Fibroblast of the conjunctiva (primary cell): Measurements from ENCODE around the gene IRGM.
A peak's percentile ranks its signal among the peaks of the same experiment; 100 is the strongest.
"Not testable (repeated sequence)": the region's sequence is repeated elsewhere in the genome, so short reads cannot be mapped to it uniquely, and the experiment has no call there.

Experiments used
- DNase-seq: peaks from one replicate; pipeline ENCODE4 v3.0.0-alpha.2; 2010; ENCODE audit warnings: low read depth

The IRGM gene, protein sequence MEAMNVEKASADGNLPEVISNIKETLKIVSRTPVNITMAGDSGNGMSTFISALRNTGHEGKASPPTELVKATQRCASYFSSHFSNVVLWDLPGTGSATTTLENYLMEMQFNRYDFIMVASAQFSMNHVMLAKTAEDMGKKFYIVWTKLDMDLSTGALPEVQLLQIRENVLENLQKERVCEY

DNA sequence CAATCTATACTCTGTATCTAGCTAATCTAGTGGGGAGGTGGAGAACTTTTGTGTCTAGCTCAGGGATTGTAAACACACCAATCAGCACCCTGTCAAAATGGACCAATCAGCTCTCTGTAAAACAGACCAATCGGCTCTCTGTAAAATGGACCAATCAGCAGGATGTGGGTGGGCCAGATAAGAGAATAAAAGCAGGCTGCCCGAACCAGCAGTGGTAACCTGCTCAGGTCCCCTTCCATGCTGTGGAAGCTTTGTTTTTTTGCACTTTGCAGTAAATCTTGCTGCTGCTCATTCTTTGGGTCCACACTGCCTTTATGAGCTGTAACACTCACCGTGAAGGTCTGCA lies at the start of gene IRGM:
Gene IRGM, plus strand, starts transcription at position 214 of the 346 bp plus-strand sequence. CDS start 1,603 bp downstream, outside the sequence.
- not testable (repeated sequence) for DNase-seq

DNA sequence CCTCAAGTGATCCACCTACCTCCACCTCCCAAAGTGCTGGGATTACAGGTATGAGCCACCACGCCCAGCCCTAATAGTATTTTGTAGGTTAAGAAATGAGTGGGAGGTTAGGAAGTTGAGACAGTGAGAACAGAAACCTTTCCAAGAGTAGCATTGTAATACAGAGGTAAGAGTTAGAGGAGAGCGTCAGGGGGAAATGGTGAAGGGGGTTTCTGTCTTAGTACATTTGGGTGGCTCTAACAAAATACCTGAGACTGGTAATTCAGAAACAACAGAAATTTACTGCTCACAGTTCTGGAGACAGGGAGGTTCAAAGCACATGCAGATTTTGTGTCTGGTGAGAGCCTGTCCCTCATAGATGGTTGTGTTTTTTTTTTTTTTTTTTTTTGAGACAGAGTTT lies 48.9 kb upstream of the IRGM start:
- no peak for DNase-seq

DNA sequence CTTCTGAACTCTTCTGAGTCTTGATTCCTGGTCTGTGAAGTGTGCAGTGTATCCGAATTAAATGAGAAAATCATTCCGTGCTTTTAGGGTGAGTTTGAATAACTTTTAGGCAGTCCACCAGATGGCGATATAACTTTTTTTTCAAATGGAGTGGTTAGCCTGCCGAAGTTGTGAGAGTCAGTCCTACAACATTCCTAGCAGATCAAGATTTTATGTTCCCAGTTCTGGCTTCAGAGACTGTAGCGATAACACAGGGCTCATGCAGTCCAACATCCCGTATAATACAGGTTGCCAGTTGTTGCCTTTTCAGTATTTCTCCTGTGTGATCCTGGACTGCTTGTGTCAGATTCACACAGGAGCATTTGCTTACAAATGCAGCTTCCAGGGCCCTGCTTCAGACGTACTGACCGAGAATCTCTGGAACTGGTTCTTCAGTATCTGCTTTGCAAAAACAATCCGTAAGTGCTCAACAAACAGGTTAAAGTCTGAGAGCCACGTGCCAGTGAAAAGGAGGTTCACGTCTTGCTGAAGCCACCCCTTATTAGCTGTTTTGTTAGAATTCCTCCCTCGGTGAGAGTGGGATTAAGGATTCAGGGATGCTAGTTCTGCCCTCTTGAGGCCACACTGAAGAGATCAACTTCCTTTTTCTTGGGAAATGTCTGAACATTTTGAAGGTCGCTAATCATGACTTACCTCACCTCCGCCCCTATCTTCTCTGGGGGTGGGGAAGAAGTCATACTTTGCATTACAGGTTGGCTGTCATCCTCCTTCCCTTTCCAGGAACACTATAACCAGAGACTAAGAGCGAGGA lies 45.0 kb upstream of the IRGM start:
- no peak for DNase-seq

DNA sequence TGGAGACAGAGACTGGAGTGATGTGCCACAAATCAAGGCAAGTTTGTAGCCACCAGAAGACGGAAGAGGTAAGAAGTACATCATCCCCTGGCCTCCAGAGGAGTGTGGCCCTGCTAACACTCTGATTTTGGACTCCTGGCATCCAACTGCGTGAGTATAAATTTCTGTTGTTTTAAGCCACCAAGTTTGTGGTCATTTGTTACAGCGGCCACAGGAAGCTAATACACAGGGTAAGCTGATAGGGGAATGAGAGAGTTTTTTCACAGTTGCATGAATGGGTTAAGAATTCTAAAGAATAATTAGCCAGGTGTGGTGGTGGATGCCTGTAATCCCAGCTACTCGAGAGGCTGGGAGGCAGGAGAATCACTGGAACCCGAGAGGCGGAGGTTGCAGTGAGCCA lies 41.9 kb upstream of the IRGM start:
- no peak for DNase-seq

DNA sequence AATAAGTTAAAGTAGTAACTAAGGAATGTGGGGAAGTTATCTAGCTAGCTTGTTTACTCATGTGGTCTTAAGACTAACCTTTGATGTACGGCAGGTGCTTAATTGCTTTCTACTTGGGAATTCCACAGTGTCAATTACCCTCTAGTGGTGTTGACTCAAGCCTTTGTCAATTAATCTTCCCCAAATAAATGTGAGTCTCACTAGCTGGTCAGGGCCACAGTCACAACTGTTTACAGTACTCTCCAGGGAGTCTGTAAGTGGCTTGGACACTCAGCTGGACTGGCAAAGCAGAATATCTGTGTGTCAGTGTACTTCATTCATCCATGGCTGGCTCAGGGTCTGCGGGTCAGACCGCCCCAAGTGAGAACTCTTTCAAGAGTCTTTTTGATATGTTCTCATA lies 37.0 kb upstream of the IRGM start:
- no peak for DNase-seq

DNA sequence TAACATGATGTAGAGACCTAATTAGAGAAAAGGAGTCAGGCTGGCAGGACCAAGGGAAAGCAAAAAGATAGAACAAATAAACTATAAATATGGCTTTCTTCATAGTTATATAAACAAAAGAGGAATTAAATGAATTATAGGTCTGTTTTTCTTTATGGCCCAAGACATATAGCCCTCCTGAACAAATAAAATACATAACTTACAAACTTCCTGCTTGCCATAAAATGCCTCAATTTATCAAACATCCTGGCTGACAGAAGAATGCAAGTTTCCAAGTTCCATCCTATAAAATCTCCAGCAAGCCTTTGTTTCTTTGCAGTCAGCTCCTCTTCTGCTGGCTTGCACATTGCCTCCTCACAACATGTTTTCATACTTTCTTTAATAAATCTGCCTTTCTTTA lies 31.3 kb upstream of the IRGM start:
- DNase-seq, result no peak

DNA sequence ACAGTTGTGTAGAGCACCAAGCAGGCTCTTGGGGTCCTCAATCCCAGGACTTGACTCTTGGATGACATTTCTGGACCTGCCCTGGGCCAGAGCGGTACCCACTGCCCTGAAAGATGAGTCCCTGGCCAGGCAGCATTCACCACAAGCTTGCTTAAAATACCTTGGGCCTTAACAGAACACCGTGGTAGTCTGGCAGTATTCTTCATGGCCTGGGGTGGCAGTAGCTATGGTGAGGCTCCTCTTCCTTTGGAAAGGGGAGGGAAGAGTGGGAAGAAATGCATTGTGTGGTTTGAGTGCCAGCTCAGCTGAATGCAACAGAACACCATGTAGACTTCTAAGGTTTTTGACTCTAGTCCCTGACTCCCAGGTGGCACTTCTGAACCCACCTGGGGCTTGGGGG lies 29.4 kb upstream of the IRGM start:
- no peak for DNase-seq

DNA sequence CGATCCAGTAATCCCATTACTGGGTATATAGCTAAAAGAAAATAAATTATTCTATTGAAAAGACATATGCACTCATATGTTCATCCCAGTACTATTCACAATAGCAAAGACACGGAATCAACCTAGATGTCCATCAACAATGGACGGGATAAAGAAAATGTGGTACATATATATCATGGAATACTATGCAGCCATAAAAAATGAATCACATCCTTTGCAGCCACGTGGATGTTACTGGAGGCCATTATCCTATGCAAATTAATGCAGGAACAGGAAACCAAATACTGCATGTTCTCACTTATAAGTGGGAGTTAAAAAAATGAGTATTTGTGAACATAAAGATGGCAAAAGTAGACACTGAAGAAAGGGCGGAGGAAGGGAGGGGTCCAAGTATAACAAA lies 16.6 kb upstream of the IRGM start:
- no peak for DNase-seq

DNA sequence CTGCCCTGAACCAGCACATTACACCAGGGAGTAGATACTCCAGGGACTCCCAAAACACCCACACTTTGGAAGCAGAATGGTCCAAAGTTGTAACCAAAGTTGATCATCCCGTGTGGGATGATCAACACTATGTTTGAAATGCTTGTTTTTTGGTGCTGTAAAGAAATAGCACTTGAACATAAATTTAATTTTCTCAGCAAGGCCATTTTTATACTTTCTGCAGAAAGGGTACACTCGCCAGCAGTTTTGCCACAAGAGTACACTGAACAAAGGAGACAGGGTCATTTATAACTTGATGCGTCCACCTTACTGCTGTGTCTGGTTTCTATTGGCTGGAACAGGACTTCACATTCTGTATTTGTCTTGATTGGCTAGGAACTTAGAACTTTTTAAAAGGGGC lies 14.5 kb upstream of the IRGM start:
- DNase-seq, result not testable (repeated sequence)

DNA sequence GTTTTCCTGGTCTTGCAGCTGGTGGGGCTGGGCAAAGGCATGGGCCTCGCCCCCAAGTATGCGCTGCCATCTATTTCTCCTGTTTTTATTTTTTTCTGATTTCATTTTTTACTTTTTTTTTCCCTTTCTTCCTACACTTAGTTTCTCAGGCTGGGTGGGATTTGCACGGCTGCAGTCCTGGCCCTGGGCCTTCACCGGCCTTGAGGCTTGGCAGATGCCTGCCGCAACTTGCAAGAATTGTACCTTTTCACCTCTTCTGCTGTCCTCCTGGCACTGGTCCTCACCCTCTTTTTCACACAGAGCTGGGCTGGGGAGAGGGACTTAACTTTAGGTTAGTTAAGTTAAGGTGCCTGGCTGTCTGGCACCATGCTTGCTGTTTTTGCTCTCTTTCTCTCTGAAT lies 10.3 kb upstream of the IRGM start:
- DNase-seq, result no peak

DNA sequence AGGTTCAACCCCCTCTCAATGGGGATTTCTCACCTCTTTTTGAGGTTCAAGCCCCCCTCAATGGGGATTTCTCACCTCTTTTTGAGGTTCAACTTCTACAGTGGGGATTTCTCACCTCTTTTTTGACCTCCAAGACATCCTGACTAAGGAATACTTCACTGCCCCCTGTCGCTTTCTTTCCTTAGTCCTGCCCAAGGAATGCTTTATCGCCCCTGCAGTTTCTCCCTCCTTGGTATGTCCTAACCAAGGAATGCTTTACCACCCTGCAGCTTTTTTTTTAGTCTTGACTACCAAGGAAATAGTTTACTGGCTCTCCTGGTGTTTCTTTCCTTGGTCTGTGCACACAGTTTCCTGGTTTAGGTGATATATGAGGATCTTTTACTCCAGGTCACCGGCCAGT lies 9.6 kb upstream of the IRGM start:
- DNase-seq, result no peak

DNA sequence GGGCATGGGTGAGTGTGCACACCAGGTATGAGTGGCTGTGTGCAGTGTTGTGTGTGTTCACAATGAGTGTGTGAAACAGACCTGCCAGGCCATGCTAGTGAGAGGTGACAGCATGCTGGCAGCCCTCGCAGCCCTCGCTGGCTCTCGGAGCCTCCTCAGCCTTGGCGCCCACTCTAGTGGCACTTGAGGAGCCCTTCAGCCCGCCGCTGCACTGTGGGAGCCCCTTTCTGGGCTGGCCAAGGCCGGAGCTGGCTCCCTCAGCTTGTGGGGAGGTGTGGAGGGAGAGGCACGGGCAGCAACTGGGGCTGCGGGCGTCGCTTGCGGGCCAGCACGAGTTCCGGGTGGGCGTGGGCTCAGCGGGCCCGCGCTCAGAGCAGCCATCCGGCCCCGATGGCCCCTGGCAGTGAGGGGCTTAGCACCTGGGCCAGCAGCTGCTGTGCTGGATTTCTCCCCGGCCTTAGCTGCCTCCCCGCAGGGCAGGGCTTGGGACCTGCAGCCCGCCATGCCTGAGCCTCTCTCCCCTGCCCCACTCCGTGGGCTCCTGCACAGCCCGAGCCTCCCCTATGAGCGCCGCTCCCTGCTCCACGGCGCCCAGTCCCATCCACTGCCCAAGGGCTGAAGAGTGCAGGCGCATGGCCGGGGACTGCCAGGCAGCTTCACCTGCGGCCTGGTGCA lies 999 bp upstream of the IRGM start:
- not testable (repeated sequence) for DNase-seq

DNA sequence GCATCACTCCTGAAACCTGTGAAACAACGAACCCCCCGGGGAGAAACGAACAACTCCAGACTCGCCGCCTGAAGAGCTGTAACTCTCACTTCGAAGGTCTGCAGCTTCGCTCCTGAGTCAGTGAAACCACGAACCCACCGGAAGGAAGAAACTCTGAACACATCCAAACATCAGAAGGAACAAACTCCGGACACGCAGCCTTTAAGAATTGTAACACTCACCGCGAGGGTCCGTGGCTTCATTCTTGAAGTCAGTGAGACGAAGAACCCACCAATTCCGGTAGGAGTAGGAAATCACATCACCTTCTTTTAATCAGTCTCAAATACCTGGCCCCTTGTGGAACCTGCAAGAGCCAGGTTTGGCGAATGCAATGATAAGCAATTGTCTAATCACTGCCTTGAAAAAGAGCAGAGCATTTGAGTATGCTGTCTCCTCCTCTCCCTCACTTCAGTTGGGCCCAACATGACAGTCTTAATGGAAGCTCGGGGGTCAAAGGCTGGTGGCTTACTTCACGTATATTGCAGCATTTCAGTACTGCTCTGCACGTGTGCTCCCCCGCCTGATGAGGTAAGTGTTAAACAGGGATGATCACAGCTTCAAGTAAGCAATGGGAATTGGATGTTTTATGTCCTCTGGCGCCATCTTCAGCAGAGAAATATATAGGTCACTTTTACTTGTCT lies 473 bp downstream of the IRGM start:
- peak; percentile 90 for DNase-seq

DNA sequence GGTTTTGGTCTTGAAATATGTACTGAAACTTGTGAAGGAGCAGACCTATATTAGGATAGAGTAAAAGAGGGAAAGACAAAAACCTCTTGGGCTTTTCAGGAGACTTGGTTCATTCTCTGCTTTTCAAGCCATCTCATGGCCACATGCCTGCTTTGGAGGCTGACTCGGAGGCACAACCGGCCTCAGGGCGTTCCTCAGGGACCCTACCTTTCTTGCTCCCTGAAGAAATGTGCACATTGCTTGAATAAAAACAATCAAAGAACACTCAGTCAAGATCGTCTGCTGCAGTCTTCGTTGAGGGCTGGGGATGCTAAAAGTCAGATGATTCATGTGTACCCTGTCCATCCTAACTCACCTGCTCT lies 994 bp downstream of the IRGM start:
- DNase-seq, result no peak

DNA sequence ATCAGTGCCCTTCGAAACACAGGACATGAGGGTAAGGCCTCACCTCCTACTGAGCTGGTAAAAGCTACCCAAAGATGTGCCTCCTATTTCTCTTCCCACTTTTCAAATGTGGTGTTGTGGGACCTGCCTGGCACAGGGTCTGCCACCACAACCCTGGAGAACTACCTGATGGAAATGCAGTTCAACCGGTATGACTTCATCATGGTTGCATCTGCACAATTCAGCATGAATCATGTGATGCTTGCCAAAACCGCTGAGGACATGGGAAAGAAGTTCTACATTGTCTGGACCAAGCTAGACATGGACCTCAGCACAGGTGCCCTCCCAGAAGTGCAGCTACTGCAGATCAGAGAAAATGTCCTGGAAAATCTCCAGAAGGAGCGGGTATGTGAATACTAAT lies 1.9 kb downstream of the IRGM start:
- DNase-seq, result no peak

DNA sequence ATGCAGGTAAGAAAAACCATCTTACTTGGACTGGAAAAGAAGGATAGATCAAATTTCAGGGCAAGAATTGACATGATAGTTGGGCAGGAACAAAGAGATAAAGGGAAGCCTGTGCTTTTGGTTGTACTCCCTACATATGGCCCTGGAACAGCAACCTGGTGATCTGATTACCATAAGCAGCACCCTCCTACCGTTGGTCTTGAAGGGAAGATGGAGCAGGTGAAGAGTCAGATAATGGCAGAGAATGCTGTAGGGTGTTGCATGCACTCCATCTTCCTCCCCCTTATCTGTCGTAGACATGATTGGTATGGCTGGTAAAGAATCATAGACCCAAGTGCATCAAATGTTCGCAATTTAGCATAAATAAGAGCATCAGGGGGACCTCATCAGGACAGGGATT lies 4.7 kb downstream of the IRGM start:
- no peak for DNase-seq

DNA sequence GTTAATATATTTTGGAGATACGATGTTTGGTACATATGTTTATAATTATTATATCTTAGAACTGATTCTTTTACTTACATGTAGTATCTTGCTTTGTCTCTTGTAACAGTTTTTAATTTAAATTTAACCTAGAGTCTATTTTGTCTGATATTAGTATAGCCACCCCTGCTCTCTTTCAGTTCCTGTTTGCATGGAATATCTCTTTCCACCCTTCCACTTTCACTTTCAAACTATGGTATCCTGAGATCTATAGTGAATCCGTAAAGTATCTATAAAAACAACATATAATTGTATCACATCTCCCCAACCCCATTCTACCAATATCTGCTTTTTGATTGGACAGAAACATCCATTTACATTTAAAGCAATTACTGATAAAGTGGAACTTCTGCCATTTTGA lies 7.2 kb downstream of the IRGM start:
- no peak for DNase-seq

DNA sequence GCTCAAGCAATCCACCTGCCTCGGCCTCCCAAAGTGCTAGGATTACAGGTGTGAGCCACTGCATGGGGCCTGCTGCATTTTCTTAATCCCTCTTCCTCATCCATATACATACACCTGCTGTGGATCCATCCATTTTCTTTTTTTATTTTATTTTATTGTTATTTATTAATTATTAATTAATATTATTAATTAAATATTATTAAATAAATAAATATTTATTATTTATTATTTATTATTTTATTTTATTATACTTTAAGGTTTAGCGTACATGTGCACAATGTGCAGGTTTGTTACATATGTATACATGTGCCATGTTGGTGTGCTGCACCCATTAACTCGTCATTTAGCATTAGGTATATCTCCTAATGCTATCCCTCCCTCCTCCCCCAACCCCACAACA lies 10.4 kb downstream of the IRGM start:
- DNase-seq, result not testable (repeated sequence)

DNA sequence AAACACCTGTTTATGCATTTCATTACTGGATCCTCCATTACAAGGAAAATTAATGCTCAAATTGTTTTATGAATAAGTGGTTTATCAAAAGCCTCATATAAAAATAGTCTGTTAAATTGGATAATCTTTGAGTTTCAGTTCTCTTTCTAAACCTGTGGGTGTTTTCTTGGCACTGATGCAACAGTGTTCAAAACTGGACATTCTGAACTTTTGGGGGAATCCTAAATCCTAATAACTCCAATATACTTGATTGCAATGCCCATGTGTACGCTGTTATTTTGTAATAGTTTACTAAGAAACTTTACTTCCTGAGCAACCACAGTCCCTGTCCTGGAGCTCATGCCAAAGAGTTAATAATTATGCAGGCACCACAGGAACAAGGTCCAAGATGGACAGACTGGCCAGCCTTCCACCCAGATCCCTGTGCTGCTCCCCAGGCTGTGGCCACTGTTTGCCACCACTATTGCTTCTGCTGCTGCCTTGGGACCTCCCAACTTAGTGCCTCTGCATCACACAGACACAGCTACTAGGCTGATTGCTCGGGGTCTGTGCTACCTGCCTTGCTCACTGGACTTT lies 14.0 kb downstream of the IRGM start:
- no peak for DNase-seq

DNA sequence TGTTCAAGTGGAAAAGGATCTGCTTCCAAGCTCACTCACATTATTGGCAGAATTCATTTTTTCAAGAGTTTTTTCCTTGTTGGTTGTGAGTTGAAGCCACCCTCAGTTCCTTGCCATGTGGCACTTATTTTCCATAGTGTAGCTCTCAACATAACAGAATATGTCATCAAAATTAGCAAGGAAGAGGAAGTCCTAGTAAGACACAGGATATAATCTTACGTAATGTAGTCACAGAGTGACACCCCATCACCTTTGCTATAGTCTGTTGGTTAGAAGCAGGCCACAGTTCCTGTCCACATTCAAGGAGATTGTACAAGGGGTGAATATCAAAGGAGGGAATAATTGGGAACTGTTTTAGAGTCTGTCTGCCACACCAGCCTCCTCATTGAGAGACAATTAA lies 15.7 kb downstream of the IRGM start:
- DNase-seq, result no peak

DNA sequence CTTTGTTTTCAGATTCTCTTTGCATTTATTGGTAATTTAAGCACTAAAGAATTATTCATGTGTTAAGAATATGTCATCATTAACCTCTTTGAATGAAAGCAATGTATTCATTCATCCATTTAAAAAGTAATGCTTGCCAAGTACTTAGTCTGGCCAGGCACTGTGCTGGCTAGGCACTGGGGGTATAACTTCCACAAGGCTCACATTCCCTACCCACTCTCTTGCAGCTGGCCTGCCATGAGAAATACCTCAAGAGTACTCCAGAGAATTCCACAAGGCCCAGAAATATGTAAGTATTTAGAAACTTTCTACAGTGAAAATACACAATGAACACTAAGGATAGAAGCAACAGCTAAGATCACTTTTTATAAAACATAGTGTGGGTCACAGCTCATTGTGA lies 33.0 kb downstream of the IRGM start:
- DNase-seq, result no peak
